ENCODE measurements around the gene DPY19L2.
"Not testable (repeated sequence)": the region's sequence is repeated elsewhere in the genome, so short reads cannot be mapped to it uniquely, and the experiment has no call there.

The DPY19L2 gene

DNA sequence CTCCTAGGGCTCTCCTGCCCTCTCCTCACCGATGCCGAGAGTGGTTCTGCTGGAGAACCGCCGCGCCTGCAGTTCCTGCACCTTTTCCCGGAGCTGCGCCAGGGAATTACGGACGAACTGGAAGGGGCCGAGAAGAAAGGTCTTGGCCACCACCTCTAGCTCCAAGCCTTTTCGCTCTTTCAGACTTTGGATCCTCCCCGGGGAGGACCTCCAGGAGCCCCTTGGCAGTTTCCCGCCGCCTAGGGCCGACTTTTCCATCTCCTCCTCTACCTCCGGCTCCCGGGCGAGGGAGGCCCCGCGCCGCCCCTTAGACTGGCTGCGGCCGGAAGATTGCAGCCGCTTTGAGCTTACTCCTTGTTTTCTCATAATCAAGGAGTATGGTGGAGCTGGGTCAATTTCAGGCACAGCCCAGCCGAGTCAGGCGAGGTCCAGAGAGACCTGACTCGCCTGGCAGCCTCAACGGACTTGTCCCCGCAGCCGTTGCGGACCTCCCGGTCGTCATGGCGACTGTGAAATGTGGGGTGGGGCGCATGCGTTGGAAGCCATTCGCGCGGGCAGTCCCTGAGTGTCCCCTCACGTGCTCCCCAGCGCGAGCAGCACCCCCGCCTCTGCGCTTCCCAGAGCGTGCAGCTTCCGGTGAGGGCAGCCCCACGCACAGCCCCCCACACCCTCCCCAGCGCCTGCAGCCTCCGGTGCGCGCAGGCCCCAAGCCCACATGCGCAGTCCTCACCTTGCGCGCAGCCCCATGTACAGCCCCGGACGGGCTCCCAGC lies at the start of gene DPY19L2:
DPY19L2 (minus strand) TSS at position 466 of the 772 bp plus-strand sequence; CDS start at position 366, 100 bp downstream.
- peak in 1 of 2 donors; percentile 33 for DNase-seq (ENCODE audit: low read depth in 2 of 2, low spot score in 1 of 2)

DNA sequence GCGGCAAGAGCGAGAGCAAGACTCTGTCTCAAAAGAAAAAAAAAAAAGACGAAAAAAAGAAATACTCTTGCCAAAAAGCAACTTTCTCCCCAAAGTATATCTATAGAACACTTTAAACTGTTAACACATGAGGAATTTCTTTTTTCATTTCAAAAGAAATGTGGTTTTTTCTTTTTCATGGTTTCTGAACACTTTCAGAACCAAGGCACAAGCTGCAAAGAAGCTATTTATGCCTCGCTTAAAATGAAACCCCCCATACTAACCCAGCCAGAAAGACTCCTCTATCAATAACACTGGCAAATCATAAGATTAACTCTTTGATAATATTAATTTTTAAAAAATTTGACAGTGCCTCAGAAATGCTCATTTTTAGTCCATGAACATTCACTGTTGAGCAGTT lies 48.6 kb upstream of the DPY19L2 start:
- not testable (repeated sequence) for DNase-seq (ENCODE audit: low read depth in 2 of 2, low spot score in 1 of 2)

DNA sequence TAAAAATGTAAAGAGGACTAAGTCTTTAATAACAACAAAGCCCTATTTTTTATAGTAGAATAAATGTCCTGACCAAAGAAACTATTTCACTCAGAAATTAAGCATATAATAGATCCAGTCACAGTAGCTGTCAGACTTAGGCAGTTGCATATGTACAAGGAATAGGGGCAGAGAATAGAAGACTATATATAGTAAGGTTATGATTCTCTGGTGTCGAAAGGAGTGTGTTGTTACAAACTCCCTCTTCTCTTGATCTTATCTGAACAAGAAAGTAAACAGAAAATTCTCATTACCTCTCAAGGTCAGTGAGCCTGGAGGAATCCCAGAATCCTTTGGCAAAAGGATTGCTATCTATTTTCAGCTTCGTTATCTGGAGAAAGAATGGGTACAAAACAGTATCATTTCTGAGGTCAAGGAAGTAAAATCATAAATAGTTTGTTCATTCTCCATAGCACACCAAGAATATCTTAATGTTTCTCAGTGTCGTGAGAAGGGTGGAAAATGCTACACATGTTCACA lies 46.9 kb upstream of the DPY19L2 start:
- not testable (repeated sequence) for DNase-seq (ENCODE audit: low read depth in 2 of 2, low spot score in 1 of 2)

- not testable (repeated sequence) for DNase-seq (ENCODE audit: low read depth in 2 of 2, low spot score in 1 of 2)
These were observed 46.1 kb upstream of the DPY19L2 start for GRCh38 chr12:63714409-63714808.

GRCh38 chr12:63713681-63714075 lies 45.4 kb upstream of the DPY19L2 start:
- not testable (repeated sequence) for DNase-seq (ENCODE audit: low read depth in 2 of 2, low spot score in 1 of 2)

DNA sequence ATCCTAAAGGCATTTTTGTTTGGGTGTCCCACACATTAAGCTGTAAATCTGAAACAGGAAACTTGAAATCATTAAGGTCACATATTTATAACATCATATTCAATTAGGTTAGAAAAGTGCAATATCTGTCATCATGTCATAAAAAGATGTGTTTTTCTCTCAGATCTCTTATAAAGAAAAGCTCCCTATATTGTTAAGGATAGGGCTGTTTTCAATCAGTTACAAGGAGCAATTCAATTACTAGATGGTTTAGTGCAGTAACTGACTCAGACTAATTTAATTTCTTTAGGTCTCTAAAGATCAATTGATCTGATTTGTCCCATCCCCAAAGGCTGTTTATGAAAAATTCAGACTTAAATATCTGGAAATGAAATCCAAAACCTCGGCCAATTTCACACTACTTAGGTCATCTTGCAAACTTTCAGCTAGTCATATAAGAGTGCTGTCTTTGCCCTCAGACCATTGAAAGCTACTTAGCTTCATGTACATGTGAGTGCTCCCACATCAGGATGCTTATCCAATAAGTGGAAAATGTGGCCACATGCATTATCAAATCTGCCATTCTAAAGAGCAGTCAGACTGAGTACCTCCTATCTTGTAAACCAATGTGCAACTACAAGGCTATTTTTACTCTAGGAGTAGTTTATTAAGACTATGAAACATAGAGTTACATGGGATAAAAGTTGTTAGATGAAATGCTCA lies 44.8 kb upstream of the DPY19L2 start:
- DNase-seq (ENCODE audit: low read depth in 2 of 2, low spot score in 1 of 2), result not testable (repeated sequence)

- not testable (repeated sequence) for DNase-seq (ENCODE audit: low read depth in 2 of 2, low spot score in 1 of 2)
These were observed 44.2 kb upstream of the DPY19L2 start for GRCh38 chr12:63712376-63712974.

- not testable (repeated sequence) for DNase-seq (ENCODE audit: low read depth in 2 of 2, low spot score in 1 of 2)
These were observed 43.0 kb upstream of the DPY19L2 start for GRCh38 chr12:63711339-63711738.

GRCh38 chr12:63706336-63706735 lies 38.0 kb upstream of the DPY19L2 start:
- DNase-seq (ENCODE audit: low read depth in 2 of 2, low spot score in 1 of 2), result no peak

- DNase-seq (ENCODE audit: low read depth in 2 of 2, low spot score in 1 of 2), result not testable (repeated sequence)
These were observed 31.5 kb upstream of the DPY19L2 start for GRCh38 chr12:63699678-63700382.

DNA sequence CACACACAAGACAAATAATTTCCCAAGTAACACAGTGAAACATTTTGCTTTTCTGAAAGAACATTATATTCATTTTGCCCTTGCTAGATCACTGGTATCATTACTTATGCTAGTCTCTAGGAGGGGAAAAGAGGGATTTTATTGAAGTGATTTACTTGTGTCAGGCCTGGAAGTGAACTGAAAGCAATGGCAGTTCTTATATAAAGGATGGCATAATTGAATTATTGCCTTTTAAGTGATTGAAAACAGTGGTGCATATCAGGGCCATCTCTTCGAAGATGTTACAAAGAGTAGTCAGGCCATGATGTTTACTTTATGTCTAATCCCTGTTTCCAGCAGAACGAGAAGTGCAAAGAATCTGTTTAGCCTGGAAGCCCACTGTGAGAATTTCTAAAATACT lies 30.7 kb upstream of the DPY19L2 start:
- not testable (repeated sequence) for DNase-seq (ENCODE audit: low read depth in 2 of 2, low spot score in 1 of 2)

DNA sequence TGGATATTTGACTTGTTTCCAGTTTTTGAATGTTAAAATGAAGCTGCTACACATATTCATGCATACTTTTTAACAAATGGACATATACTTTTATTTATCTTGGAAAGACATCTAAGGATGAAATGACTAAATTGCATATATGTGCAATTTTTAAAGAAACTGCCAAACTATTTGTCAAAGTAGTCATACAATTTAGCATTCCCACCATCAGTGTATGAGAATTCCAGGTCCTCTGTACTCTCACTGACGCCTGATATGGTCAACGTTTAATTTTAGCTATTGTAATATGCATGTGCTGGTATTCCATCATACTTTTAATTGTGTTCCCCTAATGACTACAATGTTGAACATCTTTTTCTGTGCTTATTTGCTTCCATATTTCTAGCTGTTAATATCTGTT lies 22.5 kb upstream of the DPY19L2 start:
- DNase-seq (ENCODE audit: low read depth in 2 of 2, low spot score in 1 of 2), result not testable (repeated sequence)

- not testable (repeated sequence) for DNase-seq (ENCODE audit: low read depth in 2 of 2, low spot score in 1 of 2)
These were observed 20.8 kb upstream of the DPY19L2 start for GRCh38 chr12:63689141-63689540.

GRCh38 chr12:63686623-63687022 lies 18.3 kb upstream of the DPY19L2 start:
- DNase-seq (ENCODE audit: low read depth in 2 of 2, low spot score in 1 of 2), result not testable (repeated sequence)

DNA sequence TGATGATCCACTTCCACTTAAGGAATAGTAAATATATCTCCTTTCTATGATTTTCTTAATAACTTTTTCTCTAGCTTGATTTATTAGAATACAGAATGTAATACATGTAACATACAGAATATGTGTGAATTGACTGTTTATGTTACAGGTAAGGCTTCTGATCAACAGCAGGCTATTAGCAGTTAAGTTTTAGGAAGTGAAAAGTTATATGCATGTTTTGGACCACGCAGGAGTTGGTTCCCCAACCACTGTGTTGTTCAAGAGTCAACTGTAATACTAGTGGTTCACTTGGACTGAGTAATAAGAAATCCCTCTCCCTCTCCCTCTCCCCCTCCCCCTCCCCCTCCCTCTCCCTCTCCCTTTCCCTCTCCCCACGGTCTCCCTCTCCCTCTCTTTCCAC lies 17.5 kb upstream of the DPY19L2 start:
- DNase-seq (ENCODE audit: low read depth in 2 of 2, low spot score in 1 of 2), result not testable (repeated sequence)

- DNase-seq (ENCODE audit: low read depth in 2 of 2, low spot score in 1 of 2), result not testable (repeated sequence)
These were observed 14.3 kb upstream of the DPY19L2 start for GRCh38 chr12:63682617-63683016.

GRCh38 chr12:63680758-63681157 lies 12.5 kb upstream of the DPY19L2 start:
- not testable (repeated sequence) for DNase-seq (ENCODE audit: low read depth in 2 of 2, low spot score in 1 of 2)

DNA sequence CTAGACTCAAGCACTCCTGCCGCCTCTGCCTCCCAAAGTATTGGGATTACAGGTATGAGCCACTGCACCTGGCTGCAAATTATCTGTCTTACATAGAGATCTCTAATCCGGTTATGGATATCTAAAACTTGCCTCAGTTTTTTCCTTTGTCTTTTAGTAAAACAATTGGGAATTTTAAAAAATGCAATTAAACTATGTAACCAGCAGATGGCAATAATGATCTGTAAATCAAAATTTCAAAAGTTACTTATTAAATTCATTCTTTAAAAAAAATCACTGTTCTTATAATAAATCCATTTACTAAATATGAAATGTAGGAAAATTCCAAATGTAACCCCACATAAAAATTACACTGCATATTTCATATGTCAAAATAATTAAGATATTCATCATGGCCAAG lies 4.3 kb upstream of the DPY19L2 start:
- not testable (repeated sequence) for DNase-seq (ENCODE audit: low read depth in 2 of 2, low spot score in 1 of 2)

- not testable (repeated sequence) for DNase-seq (ENCODE audit: low read depth in 2 of 2, low spot score in 1 of 2)
These were observed 1.6 kb upstream of the DPY19L2 start for GRCh38 chr12:63669936-63670335.

- not testable (repeated sequence) for DNase-seq (ENCODE audit: low read depth in 2 of 2, low spot score in 1 of 2)
These were observed 1.1 kb upstream of the DPY19L2 start for GRCh38 chr12:63669427-63669826.

DNA sequence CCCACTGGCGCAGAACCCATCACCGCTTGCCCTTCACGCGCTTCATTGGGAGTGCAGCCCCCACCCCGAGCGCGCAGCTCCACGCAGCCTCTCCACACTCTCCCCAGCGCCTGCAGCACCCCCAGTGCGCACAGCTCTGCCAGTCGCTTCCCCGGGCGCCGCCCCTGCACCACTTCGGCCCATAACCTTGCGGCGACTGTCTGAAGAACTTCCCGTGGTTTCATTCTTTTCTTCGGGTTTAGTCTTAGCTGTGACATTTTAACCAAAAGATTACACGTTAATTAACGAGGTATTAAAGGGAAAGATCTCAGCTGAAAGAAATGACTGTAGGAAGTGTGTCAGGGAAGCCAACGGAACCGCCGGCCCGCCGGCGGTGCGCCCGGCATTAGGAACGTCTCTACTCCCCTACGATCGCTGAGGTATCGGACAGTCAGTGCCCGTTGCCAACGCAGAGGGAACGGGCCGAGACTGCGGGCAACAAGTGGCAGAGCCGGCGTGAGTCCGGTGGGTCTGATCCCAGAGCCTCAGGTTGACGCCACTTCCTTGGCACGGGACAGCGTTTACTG lies 590 bp upstream of the DPY19L2 start:
- DNase-seq (ENCODE audit: low read depth in 2 of 2, low spot score in 1 of 2), result not testable (repeated sequence)

Data from stimulated activated CD8-positive, alpha-beta memory T cell treated with anti-CD3 and anti-CD28 coated beads, Interleukin-4, amount 100 ng/mL, for 1 hour (primary cell).